Astrocyte (in vitro differentiated cells and primary cell): ENCODE data around the gene COL23A1. TPM values are rescaled to one million over a fixed set of nuclear protein-coding genes. Genes with fewer than 3 reads are reported as not detected.

ENCODE experiments used
- DNase-seq: peaks from one replicate; pipeline ENCODE4 v3.0.0-alpha.2; 2010; ENCODE audit warnings: low read depth
- FAIRE-seq: peaks from 2 replicates; lab custom pipeline; 2011; peaks lifted over from hg19 to GRCh38; lab: Jason Lieb, UNC
- H2AFZ ChIP-seq: 2 replicates; pipeline ENCODE4 v1.6.0; 2012; ENCODE audit warnings: low read depth, low read length, inconsistent platforms
- H3K27ac ChIP-seq: 2 replicates; pipeline ENCODE4 v1.5.1; 2011; ENCODE audit warnings: low read depth, low read length, inconsistent platforms
- H3K27me3 ChIP-seq: 2 replicates; pipeline ENCODE4 v1.6.0; 2011; ENCODE audit warnings: low read length, inconsistent platforms; ENCODE audit not compliant: insufficient read depth
- H3K36me3 ChIP-seq: 2 replicates; pipeline ENCODE4 v1.5.1; 2011; ENCODE audit warnings: low read length, inconsistent platforms; ENCODE audit not compliant: insufficient read depth
- H3K4me1 ChIP-seq: 2 replicates; pipeline ENCODE4 v1.5.1; 2011; ENCODE audit warnings: low read length, inconsistent platforms; ENCODE audit not compliant: insufficient read depth
- H3K4me2 ChIP-seq: 2 replicates; pipeline ENCODE4 v1.6.0; 2012; ENCODE audit warnings: low read length, inconsistent platforms
- H3K4me3 ChIP-seq: 2 replicates; pipeline ENCODE4 v1.5.1; 2011; ENCODE audit warnings: low read depth, mild to moderate bottlenecking, low read length, inconsistent platforms; ENCODE audit not compliant: insufficient read depth
- H3K79me2 ChIP-seq: 2 replicates; pipeline ENCODE4 v1.6.0; 2012; ENCODE audit warnings: mild to moderate bottlenecking, low read length, inconsistent platforms; ENCODE audit not compliant: insufficient read depth
- H3K9ac ChIP-seq: 2 replicates; pipeline ENCODE4 v1.6.0; 2012; ENCODE audit warnings: mild to moderate bottlenecking, low read length, inconsistent platforms
- H3K9me3 ChIP-seq: 2 replicates; pipeline ENCODE4 v1.5.1; 2012; ENCODE audit warnings: low read depth, mild to moderate bottlenecking, low read length, inconsistent platforms; ENCODE audit not compliant: insufficient read depth
- H4K20me1 ChIP-seq: 2 replicates; pipeline ENCODE4 v1.6.0; 2012; ENCODE audit warnings: low read length, inconsistent platforms; ENCODE audit not compliant: insufficient read depth
- H3K27ac Mint-ChIP-seq: one replicate; pipeline ENCODE4 v1.8.0; 2021; ENCODE audit warnings: mild to moderate bottlenecking, mixed read lengths; ENCODE audit not compliant: unreplicated experiment
- H3K27me3 Mint-ChIP-seq: one replicate; pipeline ENCODE4 v1.8.0; 2021; ENCODE audit warnings: low read depth, mixed read lengths; ENCODE audit not compliant: unreplicated experiment
- H3K36me3 Mint-ChIP-seq: one replicate; pipeline ENCODE4 v1.8.0; 2021; ENCODE audit warnings: low read depth, mixed read lengths; ENCODE audit not compliant: unreplicated experiment
- H3K4me1 Mint-ChIP-seq: one replicate; pipeline ENCODE4 v1.8.0; 2021; ENCODE audit warnings: low read depth, mixed read lengths; ENCODE audit not compliant: unreplicated experiment
- H3K4me3 Mint-ChIP-seq: one replicate; pipeline ENCODE4 v1.8.0; 2021; ENCODE audit warnings: mild to moderate bottlenecking, moderate library complexity, mixed read lengths; ENCODE audit not compliant: unreplicated experiment
- H3K9me3 Mint-ChIP-seq: one replicate; pipeline ENCODE4 v1.8.0; 2021; ENCODE audit warnings: mild to moderate bottlenecking, mixed read lengths; ENCODE audit not compliant: unreplicated experiment
- CTCF ChIP-seq: IDR thresholded peaks from 2 replicates; pipeline ENCODE4 v1.5.1; 2011; ENCODE audit warnings: low read depth, mild to moderate bottlenecking, inconsistent platforms, low read length, moderate library complexity; ENCODE audit not compliant: insufficient read depth
- EZH2 ChIP-seq: IDR thresholded peaks from 2 replicates; pipeline ENCODE4 v1.6.1; 2012; ENCODE audit warnings: mild to moderate bottlenecking, low read length, inconsistent platforms; ENCODE audit not compliant: insufficient read depth
- total RNA-seq: library from RNA; stranded (reverse); gene quantifications from 2 replicates; pipeline ENCODE4 v1.2.1, GENCODE V29; 2021

The COL23A1 gene
- total RNA-seq, 1 donor from 2014 or later = 0.16 TPM

- no peak overlapping the region for H2AFZ ChIP-seq
- TF ChIP-seq EZH2 (no peak), CTCF (no peak)
- H3K36me3 Mint-ChIP-seq = peaks cover 2% of the 10 kb centered on the region
- no peaks in the 10 kb centered on the region for H3K27me3 ChIP-seq
- FAIRE-seq (no peak), DNase-seq (no peak)
- peaks cover 7% of the 10 kb centered on the region for H4K20me1 ChIP-seq
- peaks cover 15% of the 10 kb centered on the region for H3K79me2 ChIP-seq
- H3K9me3 Mint-ChIP-seq = no peaks in the 10 kb centered on the region
- H3K4me1 Mint-ChIP-seq = peaks cover 10% of the 10 kb centered on the region
- H3K27me3 Mint-ChIP-seq = peaks cover 2% of the 10 kb centered on the region
- H3K9ac ChIP-seq = no peak overlapping the region
- no peak overlapping the region for H3K4me2 ChIP-seq
- no peaks in the 10 kb centered on the region for H3K36me3 ChIP-seq
- H3K4me3 Mint-ChIP-seq = no peak overlapping the region
- peaks cover 20% of the 10 kb centered on the region for H3K4me1 ChIP-seq
- H3K27ac ChIP-seq = no peak overlapping the region
- no peaks in the 10 kb centered on the region for H3K9me3 ChIP-seq
- H3K27ac Mint-ChIP-seq = no peak overlapping the region
- H3K4me3 ChIP-seq = no peak overlapping the region
Measured at GRCh38 chr5:178235588-178235974, 354.6 kb downstream of the COL23A1 start.

GRCh38 chr5:178234750-178235587 lies 355.2 kb downstream of the COL23A1 start:
- H3K4me3 ChIP-seq = no peak overlapping the region
- peaks cover 22% of the 10 kb centered on the region for H3K4me1 ChIP-seq
- no peaks in the 10 kb centered on the region for H3K27me3 ChIP-seq
- peaks cover 10% of the 10 kb centered on the region for H3K4me1 Mint-ChIP-seq
- peaks cover 13% of the 10 kb centered on the region for H4K20me1 ChIP-seq
- H3K36me3 ChIP-seq = no peaks in the 10 kb centered on the region
- no peak overlapping the region for H2AFZ ChIP-seq
- no peaks in the 10 kb centered on the region for H3K9me3 Mint-ChIP-seq
- H3K27me3 Mint-ChIP-seq = peaks cover 2% of the 10 kb centered on the region
- peaks cover 22% of the 10 kb centered on the region for H3K79me2 ChIP-seq
- no peak overlapping the region for H3K4me3 Mint-ChIP-seq
- no peaks in the 10 kb centered on the region for H3K9me3 ChIP-seq
- peaks cover 6% of the 10 kb centered on the region for H3K36me3 Mint-ChIP-seq
- no peak overlapping the region for H3K27ac ChIP-seq
- TF ChIP-seq CTCF (peak; percentile 66), EZH2 (no peak)
- no peak overlapping the region for H3K27ac Mint-ChIP-seq
- FAIRE-seq = no peak
- DNase-seq = peak; percentile 20
- H3K9ac ChIP-seq = no peak overlapping the region
- no peak overlapping the region for H3K4me2 ChIP-seq
